ENCODE data around the gene FAM53B.

Gene FAM53B

GRCh38 chr10:124709861-124710260 is 34.3 kb downstream of the FAM53B start:
- no peak for DNase-seq (ENCODE audit: low spot score)

DNA sequence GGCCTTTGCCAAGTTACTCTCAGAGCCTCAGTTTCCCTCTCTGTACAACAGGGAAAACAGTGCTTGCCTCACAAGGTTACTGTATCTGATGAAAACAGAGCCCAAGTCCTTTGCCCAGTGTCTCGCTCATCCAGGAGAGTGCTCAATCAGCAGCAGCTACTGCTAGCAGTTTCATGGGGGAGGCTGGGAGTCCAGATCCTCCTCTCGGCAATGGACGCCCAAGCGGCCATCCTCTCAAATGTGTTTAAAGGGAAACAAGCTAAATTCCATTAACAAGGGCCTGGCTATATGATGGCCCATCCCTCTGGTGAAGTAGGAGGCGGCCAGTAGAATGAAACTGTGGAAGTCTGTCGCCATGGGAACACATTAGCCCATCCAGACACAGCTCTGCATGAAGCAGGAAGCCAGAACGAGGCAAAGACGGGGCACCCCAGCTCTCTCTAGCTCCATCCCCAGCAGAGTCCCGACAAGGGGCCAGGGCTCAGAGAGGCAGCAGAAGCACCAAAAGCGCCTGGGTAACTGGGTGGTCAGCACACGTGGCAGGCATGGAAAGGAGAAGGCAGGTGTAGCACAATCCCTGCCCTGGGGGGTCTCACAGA is 35.2 kb downstream of the FAM53B start:
- DNase-seq (ENCODE audit: low spot score) = peak; percentile 79

- DNase-seq (ENCODE audit: low spot score) = peak; percentile 34
These were observed 35.9 kb downstream of the FAM53B start for GRCh38 chr10:124708246-124708779.

- no peak for DNase-seq (ENCODE audit: low spot score)
These were observed 36.6 kb downstream of the FAM53B start for GRCh38 chr10:124707551-124707950.

- no peak for DNase-seq (ENCODE audit: low spot score)
These were observed 37.1 kb downstream of the FAM53B start for GRCh38 chr10:124707144-124707467.

GRCh38 chr10:124706462-124707143 is 37.6 kb downstream of the FAM53B start:
- DNase-seq (ENCODE audit: low spot score) = no peak

GRCh38 chr10:124705817-124706461 is 38.2 kb downstream of the FAM53B start:
- DNase-seq (ENCODE audit: low spot score) = no peak

- DNase-seq (ENCODE audit: low spot score) = no peak
These were observed 38.8 kb downstream of the FAM53B start for GRCh38 chr10:124705381-124705740.

- no peak for DNase-seq (ENCODE audit: low spot score)
These were observed 39.5 kb downstream of the FAM53B start for GRCh38 chr10:124704428-124705380.

DNA sequence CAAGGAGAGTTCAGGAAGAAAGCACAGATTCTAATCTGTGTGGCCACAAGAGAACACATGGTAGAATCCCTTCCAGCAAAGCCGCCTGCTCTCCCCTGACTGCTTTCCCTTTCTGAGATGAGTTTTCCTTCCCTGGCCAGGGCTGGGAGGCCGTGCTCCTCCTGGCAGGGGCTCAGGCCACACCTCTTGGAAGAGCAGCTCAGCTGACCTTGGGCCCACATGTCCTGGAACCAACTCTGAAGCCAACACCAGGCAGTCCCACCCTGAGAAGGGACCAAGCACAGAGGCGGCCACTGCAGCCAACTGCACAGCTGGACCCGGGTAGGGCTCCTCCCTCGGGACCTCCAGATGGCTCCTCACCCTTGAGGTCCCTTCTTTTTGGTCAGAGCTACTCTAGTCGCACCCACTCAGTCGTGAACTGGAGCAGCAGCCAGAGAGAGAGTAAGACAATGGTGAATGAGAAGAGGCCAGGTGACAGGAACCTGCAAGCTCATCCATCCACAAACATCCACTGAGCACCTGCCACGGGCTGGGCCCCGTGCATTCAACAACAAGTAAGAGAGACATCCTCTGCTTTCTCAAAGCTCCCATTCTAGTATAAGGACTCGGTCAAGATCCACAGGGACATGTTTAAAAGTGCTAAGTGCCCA is 40.3 kb downstream of the FAM53B start:
- no peak for DNase-seq (ENCODE audit: low spot score)

DNA sequence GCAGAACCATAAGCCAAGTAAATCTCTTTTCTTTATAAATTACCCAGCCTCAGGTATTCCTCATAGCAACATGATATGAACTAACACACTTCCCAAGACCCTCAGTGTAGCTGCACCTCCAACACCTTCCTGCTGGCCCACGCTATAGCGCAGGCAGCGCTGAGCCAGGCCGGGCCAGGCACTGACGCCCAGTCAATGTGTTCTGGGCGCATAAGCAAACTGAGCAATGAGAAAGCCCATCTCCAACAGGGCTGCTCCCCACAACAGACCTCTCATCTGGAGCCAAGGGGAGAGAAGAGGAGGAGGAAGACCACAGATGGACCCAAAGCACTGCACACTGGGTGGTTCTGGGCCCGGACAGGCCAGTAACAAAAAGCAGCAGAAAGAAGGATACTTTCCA is 40.8 kb downstream of the FAM53B start:
- no peak for DNase-seq (ENCODE audit: low spot score)

DNA sequence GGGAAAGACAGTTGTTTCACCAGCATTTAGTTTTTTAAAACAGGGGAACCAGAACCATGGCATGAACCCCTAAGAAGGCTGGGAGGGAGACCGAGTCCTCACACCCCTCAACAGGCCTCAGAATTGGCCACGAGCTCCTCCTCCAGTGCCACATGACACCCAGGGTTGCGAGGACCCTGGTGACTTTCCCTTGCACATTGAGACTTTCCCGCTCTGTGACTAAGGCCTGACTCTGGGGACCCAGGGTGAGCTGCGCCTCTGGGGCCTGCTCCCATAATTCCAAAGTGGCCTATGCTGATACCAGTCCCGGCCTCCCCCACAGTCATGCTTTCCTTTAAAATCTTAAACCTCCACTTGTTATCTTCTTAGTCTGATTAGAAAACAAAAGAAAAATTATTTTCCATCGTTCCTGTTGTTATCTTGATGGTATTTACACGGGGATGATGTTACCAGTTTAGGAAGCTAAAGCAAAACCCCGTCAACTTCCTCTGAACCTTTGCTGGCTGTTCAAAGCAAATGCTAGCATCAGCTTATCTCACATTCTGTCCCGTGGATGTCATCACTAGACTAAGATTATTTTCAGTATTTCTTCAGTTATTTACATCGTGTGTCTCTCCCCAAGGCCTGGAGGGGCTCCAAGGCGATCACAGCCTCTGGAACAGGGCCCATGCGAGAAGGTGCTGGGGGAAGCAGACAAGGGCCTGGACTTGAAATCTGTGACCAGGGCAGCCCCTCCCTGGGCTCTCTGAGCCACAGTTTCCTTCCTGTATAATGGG is 42.1 kb downstream of the FAM53B start:
- DNase-seq (ENCODE audit: low spot score) = no peak

DNA sequence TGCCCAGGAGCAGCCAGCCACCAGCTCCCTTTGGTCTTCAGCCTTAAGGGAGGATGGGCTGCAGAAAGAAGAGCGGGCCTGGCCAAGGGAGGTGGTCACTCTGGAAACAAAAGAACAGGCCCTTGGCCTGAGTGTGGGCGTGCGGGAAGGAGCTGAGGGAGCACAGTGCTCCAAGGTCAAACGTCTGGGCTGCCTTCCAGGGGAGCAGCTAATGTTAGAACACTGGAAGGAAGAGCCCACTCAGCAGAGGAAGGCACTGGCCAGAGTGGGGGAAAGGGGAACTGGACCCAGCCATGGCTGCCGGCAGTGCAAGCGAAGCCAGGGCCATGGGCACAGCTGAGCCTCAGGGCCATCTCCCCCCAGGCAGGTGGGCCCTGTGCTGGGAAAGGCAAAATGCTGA is 42.7 kb downstream of the FAM53B start:
- DNase-seq (ENCODE audit: low spot score) = no peak

GRCh38 chr10:124701038-124701365 is 43.2 kb downstream of the FAM53B start:
- no peak for DNase-seq (ENCODE audit: low spot score)

DNA sequence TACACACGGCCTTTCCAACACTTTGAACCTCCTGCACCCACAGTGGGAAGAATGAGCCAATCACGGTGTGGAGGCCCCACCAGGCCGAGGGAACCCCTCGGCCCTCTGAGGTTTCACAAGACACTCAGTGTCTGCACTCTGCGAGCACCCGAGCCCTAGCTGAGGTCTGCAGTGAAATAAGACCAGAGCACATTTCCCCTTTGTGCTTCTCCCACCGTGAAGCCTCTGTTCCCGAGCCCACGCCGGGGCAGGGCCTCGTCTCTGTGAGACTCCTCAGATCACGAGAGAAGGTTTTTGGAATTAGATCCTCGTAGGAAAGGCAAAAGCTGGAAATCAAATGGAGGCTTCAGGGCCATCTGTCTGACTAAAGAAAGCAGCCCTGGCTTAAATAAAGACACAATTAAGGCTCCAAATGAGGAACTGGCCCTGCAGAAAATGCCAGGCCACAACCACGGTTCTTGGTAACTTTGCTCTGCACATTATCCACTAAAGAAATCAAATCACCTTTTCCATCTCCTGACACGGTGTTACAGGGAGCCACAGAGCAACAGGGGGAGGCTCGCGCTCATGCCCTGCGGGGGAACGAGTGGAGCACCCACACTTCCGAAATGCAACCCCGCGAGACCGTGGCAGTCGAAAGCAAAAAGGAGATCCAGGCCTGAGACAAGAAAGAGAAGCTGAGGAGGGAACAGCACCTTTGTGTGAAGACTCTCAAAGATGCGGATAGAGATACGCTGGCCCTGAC is 43.7 kb downstream of the FAM53B start:
- no peak for DNase-seq (ENCODE audit: low spot score)

- DNase-seq (ENCODE audit: low spot score) = no peak
These were observed 44.5 kb downstream of the FAM53B start for GRCh38 chr10:124699471-124700292.

DNA sequence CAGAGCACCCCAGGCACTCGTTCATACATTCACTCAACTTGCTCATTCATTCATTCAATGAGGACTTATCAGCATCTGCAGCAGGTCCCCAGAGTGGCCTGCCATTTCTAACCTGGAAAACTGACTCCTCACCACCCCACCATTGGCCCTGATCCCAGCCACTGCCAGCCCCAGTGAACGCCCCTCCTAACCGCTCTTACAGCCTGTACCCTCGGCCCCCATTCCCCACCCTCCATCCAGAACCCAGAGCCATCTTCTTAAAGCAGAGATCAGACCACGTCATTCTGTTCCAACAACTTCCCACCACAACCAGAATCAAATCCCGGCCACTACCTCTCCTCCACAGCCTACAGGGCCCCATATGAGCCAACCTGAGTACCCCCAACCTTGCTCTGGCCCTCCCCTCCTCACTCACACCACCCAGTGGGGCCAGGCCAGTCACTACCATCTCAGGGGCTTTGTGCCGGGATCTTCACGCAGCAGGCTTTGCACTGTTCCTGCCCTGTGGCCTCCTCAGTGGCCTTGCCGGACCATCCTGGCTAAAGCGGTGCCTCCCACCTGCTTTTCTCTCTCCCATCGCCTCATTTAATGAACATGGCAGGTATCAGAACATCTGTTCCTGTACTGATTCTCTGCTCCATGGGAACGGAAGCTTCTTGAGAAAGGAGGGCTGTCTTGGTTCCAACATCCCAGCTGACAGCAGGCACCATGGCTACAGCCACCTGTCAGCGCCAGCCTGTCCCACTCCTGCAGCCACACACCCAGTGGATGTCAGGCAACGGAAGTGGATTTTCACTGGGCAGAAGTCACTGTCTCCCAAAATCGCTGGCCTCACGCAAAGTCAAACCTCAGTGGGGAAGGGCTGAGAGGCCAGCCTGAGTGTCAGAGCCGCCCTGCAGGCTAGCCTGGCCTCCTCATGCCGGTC is 45.4 kb downstream of the FAM53B start:
- no peak for DNase-seq (ENCODE audit: low spot score)

Measured in SK-N-DZ (cell line).